LNCaP clone FGC (cell line): ENCODE results near the gene DAGLA.

ENCODE experiments used
- DNase-seq: peaks from one replicate; pipeline ENCODE4 v3.0.0-alpha.2; 2011; ENCODE audit warnings: low read depth
- H3K4me3 ChIP-seq: 2 replicates; pipeline ENCODE4 v1.5.1; 2011; ENCODE audit warnings: mild to moderate bottlenecking, low read depth, low read length, control low read depth
- TF ChIP-seq, protein P1 (sequence below): IDR thresholded peaks from 2 replicates; pipeline ENCODE4 v1.5.1; 2012; ENCODE audit warnings: mild to moderate bottlenecking; ENCODE audit not compliant: control insufficient read depth, insufficient read depth; ENCODE audit errors: extremely low read depth

Gene DAGLA

GRCh38 chr11:61697764-61698163, 17.6 kb downstream of the DAGLA start:
- TF ChIP-seq, protein P1, sequence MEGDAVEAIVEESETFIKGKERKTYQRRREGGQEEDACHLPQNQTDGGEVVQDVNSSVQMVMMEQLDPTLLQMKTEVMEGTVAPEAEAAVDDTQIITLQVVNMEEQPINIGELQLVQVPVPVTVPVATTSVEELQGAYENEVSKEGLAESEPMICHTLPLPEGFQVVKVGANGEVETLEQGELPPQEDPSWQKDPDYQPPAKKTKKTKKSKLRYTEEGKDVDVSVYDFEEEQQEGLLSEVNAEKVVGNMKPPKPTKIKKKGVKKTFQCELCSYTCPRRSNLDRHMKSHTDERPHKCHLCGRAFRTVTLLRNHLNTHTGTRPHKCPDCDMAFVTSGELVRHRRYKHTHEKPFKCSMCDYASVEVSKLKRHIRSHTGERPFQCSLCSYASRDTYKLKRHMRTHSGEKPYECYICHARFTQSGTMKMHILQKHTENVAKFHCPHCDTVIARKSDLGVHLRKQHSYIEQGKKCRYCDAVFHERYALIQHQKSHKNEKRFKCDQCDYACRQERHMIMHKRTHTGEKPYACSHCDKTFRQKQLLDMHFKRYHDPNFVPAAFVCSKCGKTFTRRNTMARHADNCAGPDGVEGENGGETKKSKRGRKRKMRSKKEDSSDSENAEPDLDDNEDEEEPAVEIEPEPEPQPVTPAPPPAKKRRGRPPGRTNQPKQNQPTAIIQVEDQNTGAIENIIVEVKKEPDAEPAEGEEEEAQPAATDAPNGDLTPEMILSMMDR: no peak
- no peak overlapping the region for H3K4me3 ChIP-seq
- DNase-seq: no peak

DNA sequence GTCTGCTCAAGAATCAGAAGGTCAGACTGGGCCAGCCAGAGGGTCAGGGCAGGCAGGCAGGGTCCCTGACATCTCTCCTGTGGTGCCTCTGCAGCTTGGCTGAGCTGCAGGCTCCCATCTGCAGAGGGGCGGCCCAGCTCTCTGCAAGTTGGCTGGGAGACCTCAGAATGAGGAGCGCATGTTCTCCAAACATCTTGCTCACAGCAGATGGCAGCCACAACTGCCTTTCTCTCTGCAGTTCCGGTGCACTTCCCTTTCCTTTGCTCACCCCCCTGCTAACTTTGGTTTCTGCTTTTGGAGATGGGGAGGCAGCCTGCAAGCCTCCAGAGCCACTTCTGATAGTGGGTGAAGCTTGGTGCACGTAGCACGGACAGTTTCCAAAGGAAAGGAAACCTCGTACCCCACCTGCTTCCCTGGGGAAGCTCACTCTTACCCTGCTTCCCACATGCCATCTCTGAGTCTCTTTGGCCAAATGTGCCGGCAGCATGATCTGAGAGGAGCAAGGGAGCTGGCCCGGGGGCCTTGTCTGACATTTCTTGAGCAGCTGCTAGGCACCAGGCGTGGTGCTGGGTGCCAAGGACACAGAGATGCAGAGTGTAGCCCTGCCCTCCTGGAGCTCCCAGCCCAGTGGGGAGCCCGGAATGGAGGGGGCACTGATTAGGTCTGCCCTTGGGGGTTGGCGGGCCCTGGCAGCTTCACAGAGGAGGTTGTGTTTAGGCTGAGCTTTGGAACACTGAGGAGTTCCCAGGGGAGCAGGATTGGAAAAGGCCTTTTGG, 18.2 kb downstream of the DAGLA start:
- TF ChIP-seq, protein P1: no peak
- DNase-seq: no peak
- H3K4me3 ChIP-seq: no peak overlapping the region

DNA sequence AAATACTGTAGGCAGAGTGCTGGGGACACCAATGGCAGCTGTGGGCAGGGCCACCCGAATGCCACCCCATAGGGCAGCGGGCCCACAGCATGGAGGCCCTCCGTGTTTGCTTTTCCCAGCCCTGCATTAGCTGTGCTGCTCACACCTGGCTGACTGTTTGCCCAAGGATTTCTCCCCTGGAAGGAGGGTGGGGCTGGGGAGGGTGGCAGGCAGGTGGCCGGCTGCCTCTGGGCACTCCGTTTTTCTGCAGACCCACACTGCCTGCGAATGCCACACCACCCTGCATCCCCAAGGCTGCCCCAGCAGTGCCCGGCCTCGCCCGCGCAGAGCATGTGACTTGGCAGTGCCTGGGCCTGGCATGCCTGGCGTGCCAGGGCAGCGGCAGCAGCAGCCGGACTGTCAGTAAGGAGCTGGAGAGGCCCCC, 19.6 kb downstream of the DAGLA start:
- DNase-seq: peak; percentile 80
- TF ChIP-seq, protein P1: no peak
- no peak overlapping the region for H3K4me3 ChIP-seq

- peak; percentile 88 for DNase-seq
- H3K4me3 ChIP-seq: no peak overlapping the region
- TF ChIP-seq, protein P1: no peak
Measured at GRCh38 chr11:61700212-61700611, 20.0 kb downstream of the DAGLA start.

GRCh38 chr11:61700720-61701119, 20.5 kb downstream of the DAGLA start:
- no peak overlapping the region for H3K4me3 ChIP-seq
- TF ChIP-seq, protein P1: no peak
- no peak for DNase-seq

- H3K4me3 ChIP-seq: no peak overlapping the region
- TF ChIP-seq, protein P1: peak; percentile 36
- no peak for DNase-seq
Measured at GRCh38 chr11:61701242-61701886, 21.2 kb downstream of the DAGLA start.

GRCh38 chr11:61702701-61703312, 22.6 kb downstream of the DAGLA start:
- no peak for DNase-seq
- TF ChIP-seq, protein P1: no peak

More at GRCh38 chr11:61702701-61703312, 22.6 kb downstream of the DAGLA start:
- no peak overlapping the region for H3K4me3 ChIP-seq
